HUES64 (cell line): Measurements from ENCODE around the gene POLA2.
"Not testable (repeated sequence)": the region's sequence is repeated elsewhere in the genome, so short reads cannot be mapped to it uniquely, and the experiment has no call there.

Experiments used
- H3K27ac ChIP-seq: 2 replicates; pipeline ENCODE4 v1.7.0; 2013; ENCODE audit warnings: low read depth, low read length, inconsistent platforms
- H3K27me3 ChIP-seq: 2 replicates; pipeline ENCODE4 v1.6.1; 2013; ENCODE audit warnings: mild to moderate bottlenecking, low read length; ENCODE audit not compliant: insufficient read depth
- H3K36me3 ChIP-seq: 2 replicates; pipeline ENCODE4 v1.6.1; 2013; ENCODE audit warnings: mild to moderate bottlenecking, low read length; ENCODE audit not compliant: insufficient read depth
- H3K4me1 ChIP-seq: 2 replicates; pipeline ENCODE4 v1.6.1; 2013; ENCODE audit warnings: mild to moderate bottlenecking, low read length, moderate library complexity; ENCODE audit not compliant: insufficient read depth
- H3K4me3 ChIP-seq: 2 replicates; pipeline ENCODE4 v1.5.1; 2013; ENCODE audit warnings: mild to moderate bottlenecking, low read length, moderate library complexity
- H3K9ac ChIP-seq: 2 replicates; pipeline ENCODE4 v1.6.1; 2013; ENCODE audit warnings: mild to moderate bottlenecking, low read depth, low read length
- H3K9me3 ChIP-seq: 2 replicates; pipeline ENCODE4 v1.6.1; 2013; ENCODE audit warnings: low read depth, low read length; ENCODE audit not compliant: insufficient read depth
- whole genome bisulfite sequencing: fragments of 150-250, 120-280 bp; methylation state at CpG from one replicate; pipeline ENCODE4 v1.1.7; 2013; ENCODE audit warnings: missing lambda C conversion rate; 5-methylcytosine and 5-hydroxymethylcytosine counted together

POLA2 gene

GRCh38 chr11:65264747-65265146, 3.0 kb downstream of the POLA2 start:
- H3K4me3 ChIP-seq, H3K9me3 ChIP-seq, H3K27ac ChIP-seq, H3K27me3 ChIP-seq, H3K9ac ChIP-seq, H3K4me1 ChIP-seq: not testable (repeated sequence)
- peaks cover 43% of the 10 kb centered on the region for H3K36me3 ChIP-seq
- 93% methylated on average over 11 of the region's 11 CpGs for WGBS

DNA sequence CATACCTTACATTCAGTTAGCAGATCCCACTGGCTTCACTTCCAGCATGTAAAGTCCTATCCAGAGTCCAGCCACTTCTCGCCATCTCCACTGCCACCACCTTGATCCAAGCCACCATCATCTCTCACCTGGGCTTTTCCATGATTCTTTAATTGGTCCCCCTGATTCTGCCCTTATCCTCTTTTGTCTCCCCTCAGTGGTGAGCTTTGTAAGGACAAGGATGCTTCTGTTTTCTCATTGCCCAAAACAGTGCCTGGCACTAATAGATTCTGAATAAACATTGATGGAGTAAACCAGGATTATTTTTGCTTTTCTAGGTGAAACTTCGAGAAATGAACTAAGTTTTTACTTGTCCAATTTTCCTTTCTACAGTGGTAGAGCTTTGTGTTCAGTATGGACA, 4.4 kb downstream of the POLA2 start:
- peaks cover 57% of the 10 kb centered on the region for H3K36me3 ChIP-seq
- no peaks in the 10 kb centered on the region for H3K9me3 ChIP-seq
- no peaks in the 10 kb centered on the region for H3K27me3 ChIP-seq
- no peak overlapping the region for H3K4me3 ChIP-seq
- WGBS = 95% methylated on average over 2 of the region's 2 CpGs
- H3K27ac ChIP-seq = no peak overlapping the region
- peaks cover 2% of the 10 kb centered on the region; the same call in 1 of the 2 replicates for H3K4me1 ChIP-seq
- H3K9ac ChIP-seq = no peak overlapping the region

DNA sequence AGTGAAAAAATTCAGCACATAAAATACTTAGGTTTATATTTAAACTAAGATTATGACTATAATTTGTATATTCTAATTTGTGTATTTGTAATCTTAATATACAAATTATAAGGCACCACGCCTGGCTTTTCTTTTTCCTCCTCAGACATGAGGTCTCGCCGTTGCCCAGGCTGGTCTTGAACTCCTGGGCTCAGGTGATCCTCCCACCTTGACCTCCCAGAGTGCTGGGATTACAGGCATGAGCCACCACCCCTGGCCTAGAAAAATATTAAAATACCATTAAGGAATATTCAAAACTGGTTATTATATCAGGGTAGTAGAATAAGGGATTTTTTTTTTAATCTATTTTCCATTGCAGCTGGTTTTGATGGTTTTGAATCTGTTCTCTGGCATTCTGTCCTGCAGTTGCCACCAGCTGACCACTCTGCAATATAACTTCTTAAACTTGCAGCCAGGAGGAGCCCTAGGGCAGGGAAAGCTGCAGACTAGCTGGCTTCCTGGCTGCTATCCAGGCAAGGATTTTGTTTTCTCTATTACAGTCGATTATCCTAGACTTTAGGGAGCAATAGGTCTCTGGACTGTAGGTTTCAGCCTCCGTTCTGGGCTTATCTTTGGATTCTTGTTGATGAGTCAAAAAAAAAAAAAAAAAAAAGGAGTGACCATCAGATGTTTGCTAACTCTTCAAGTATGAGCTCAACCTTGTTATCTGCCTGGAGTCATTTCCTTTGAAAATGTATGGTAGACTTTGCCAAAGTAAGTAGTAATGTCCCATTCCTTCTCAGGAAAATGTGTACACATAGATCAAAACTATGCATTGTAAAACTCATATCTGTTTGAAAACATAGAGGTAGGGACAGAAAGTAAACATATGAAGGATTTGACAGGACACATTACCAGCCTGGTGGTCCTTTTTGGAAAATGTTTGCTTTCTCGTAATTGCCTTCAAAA, 13.2 kb downstream of the POLA2 start:
- Histone ChIP-seq H3K27ac (no peak overlapping the region), H3K36me3 (peaks cover 68% of the 10 kb centered on the region), H3K9me3 (no peaks in the 10 kb centered on the region), H3K4me3 (no peak overlapping the region), H3K4me1 (no peaks in the 10 kb centered on the region; the same call in 1 of the 2 replicates), H3K27me3 (no peaks in the 10 kb centered on the region), H3K9ac (no peak overlapping the region)
- WGBS = 73% methylated on average over 6 of the region's 6 CpGs

GRCh38 chr11:65275906-65276305, 14.1 kb downstream of the POLA2 start:
- WGBS = 97% methylated on average over 4 of the region's 4 CpGs
- Histone ChIP-seq H3K27ac (no peak overlapping the region), H3K27me3 (no peaks in the 10 kb centered on the region), H3K9me3 (no peaks in the 10 kb centered on the region), H3K4me1 (no peaks in the 10 kb centered on the region; the same call in 1 of the 2 replicates), H3K36me3 (peaks cover 68% of the 10 kb centered on the region), H3K9ac (no peak overlapping the region), H3K4me3 (no peak overlapping the region)

DNA sequence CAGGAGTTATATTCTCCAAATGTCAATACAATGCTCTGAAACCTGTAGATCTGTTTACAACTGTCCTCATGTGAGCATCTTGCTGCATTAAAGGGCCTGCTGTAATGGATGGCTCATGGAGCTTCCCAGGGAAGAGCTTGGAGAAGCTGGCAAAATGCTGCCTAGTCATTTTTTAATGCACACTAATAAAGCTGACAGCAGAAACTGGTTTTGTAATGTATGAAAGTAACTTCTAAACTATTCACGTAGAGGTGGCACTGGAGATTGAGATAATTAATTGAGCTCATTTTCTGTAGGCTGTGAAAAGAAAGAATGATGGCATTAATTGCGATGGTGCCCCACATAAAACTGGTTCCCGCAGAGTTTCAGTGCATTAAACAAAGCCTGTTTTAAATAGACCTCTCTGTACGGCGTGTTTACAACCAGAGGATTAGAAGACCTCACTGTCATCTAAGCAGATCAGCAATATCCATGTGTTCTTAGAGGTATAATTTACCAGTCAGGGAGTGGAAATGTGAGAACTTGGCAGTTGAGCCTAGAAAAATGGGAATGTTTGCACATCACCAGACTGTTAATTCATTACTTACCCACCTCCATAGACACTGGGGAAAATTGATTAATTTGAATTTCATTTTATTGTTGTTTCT, 16.0 kb downstream of the POLA2 start:
- 94% methylated on average over 5 of the region's 5 CpGs for WGBS
- Histone ChIP-seq H3K9me3 (no peaks in the 10 kb centered on the region), H3K27ac (no peak overlapping the region; the same call in 1 of the 2 replicates), H3K36me3 (peaks cover 74% of the 10 kb centered on the region), H3K4me3 (no peak overlapping the region), H3K9ac (no peak overlapping the region), H3K27me3 (no peaks in the 10 kb centered on the region), H3K4me1 (no peaks in the 10 kb centered on the region; the same call in 1 of the 2 replicates)

DNA sequence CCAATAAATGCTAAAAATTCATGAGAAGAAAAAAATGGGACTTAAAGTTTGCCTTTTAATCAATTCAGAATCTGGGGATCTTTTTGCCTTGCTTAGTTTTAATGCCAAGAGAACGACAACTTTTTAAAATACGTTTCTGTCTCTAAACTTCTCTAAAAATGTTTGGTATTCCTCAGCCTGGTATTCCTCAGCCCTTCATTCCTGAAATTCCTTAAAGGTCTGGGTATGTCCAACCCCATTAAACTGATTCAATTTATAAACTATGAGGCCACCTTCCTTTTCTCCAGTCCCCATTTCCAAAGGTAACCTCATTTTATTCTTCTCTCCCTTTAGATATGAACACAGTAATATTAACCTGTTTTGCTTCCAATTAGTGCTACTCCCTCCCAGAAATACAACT, 16.6 kb downstream of the POLA2 start:
- H3K9ac ChIP-seq = no peak overlapping the region
- H3K9me3 ChIP-seq = no peaks in the 10 kb centered on the region
- H3K27ac ChIP-seq = peak overlapping the region; percentile 21; the same call in 1 of the 2 replicates
- no peaks in the 10 kb centered on the region; the same call in 1 of the 2 replicates for H3K4me1 ChIP-seq
- H3K4me3 ChIP-seq = no peak overlapping the region
- H3K27me3 ChIP-seq = no peaks in the 10 kb centered on the region
- H3K36me3 ChIP-seq = peaks cover 81% of the 10 kb centered on the region
- WGBS = 92% methylated on average over 2 of the region's 2 CpGs

GRCh38 chr11:65279279-65279678, 17.5 kb downstream of the POLA2 start:
- no peak overlapping the region; the same call in 1 of the 2 replicates for H3K9ac ChIP-seq
- H3K27ac ChIP-seq = no peak overlapping the region; the same call in 1 of the 2 replicates
- no peaks in the 10 kb centered on the region for H3K9me3 ChIP-seq
- H3K4me1 ChIP-seq = no peaks in the 10 kb centered on the region; the same call in 1 of the 2 replicates
- no peak overlapping the region for H3K4me3 ChIP-seq
- H3K36me3 ChIP-seq = peaks cover 90% of the 10 kb centered on the region
- WGBS = 94% methylated on average over 4 of the region's 4 CpGs
- H3K27me3 ChIP-seq = no peaks in the 10 kb centered on the region

- H3K27me3 ChIP-seq = no peaks in the 10 kb centered on the region
- no peaks in the 10 kb centered on the region for H3K9me3 ChIP-seq
- no peak overlapping the region for H3K4me3 ChIP-seq
- H3K9ac ChIP-seq = no peak overlapping the region; the same call in 1 of the 2 replicates
- no peak overlapping the region for H3K27ac ChIP-seq
- 88% methylated on average over 5 of the region's 5 CpGs for WGBS
- H3K4me1 ChIP-seq = no peaks in the 10 kb centered on the region; the same call in 1 of the 2 replicates
- H3K36me3 ChIP-seq = peaks cover 96% of the 10 kb centered on the region
Observed at GRCh38 chr11:65279741-65280440, 18.1 kb downstream of the POLA2 start.

DNA sequence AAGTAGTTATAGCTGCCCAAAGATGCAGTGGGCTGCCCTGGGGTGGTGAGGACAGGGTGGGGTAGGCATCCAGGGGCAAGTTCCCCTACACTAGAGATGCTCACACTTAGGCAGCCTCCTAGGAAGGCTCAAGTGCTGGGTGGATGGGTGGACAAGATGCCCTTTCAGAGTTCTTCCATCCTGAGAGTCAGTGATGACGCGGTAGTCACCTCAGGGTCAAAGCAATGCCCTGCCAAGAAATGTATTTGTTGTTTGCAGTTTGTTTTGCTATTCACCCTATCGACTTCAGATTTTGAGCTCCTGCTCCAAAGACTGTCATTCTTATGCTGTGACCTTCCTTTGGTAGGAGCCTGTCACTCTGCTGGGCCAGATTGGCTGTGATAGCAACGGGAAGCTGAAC, 18.9 kb downstream of the POLA2 start:
- WGBS = 99% methylated on average over 4 of the region's 4 CpGs

GRCh38 chr11:65286686-65287085, 24.9 kb downstream of the POLA2 start:
- Histone ChIP-seq H3K9ac (no peak overlapping the region), H3K9me3 (no peaks in the 10 kb centered on the region), H3K27me3 (no peaks in the 10 kb centered on the region), H3K27ac (no peak overlapping the region), H3K4me1 (0 out of 2 replicates have a peak, but pooled peaks cover 3% of the 10 kb centered on the region), H3K36me3 (peaks cover 99% of the 10 kb centered on the region), H3K4me3 (no peak overlapping the region)
- 97% methylated on average over 4 of the region's 4 CpGs for WGBS

More for the DNA sequence above, 18.9 kb downstream of the POLA2 start:
- no peaks in the 10 kb centered on the region; the same call in 1 of the 2 replicates for H3K4me1 ChIP-seq
- H3K4me3 ChIP-seq = no peak overlapping the region
- H3K27me3 ChIP-seq = no peaks in the 10 kb centered on the region
- no peak overlapping the region for H3K27ac ChIP-seq
- no peaks in the 10 kb centered on the region for H3K9me3 ChIP-seq
- peaks cover 99% of the 10 kb centered on the region for H3K36me3 ChIP-seq
- H3K9ac ChIP-seq = no peak overlapping the region
